Gastroesophageal sphincter (tissue), 4 donors: ENCODE results near the gene ZMYND12. TPM values are rescaled to one million over a fixed set of nuclear protein-coding genes. Genes with fewer than 3 reads are reported as not detected.
A peak's percentile ranks its signal among the peaks of the same experiment; 100 is the strongest.

ENCODE experiments used
- ATAC-seq: fragments of 150-250 bp; one replicate; pipeline ENCODE4 v1.9.1; 2016; ENCODE audit warnings: mild to moderate bottlenecking, moderate library complexity
- H3K27ac ChIP-seq, 4 donors: fragments of 200-600 bp; sonication (generic) in 3 of 4; 1 replicate in 3 of 4; 2 replicates in 1 of 4; pipeline ENCODE4 v1.5.1; 2016 to 2019
- H3K27me3 ChIP-seq: fragments of 200-600 bp; sonication (generic); one replicate; pipeline ENCODE4 v1.5.1; 2019
- H3K36me3 ChIP-seq, 2 donors: fragments of 200-600 bp; sonication (generic); one replicate each; pipeline ENCODE4 v1.5.1; 2019; ENCODE audit warnings: control low read depth in 1 of 2
- H3K4me1 ChIP-seq, 3 donors: fragments of 200-600 bp; sonication (generic); 1 replicate in 2 of 3; 2 replicates in 1 of 3; pipeline ENCODE4 v1.5.1; 2016 to 2019; ENCODE audit warnings: control low read depth in 2 of 3
- H3K4me3 ChIP-seq, 2 donors: fragments of 200-600 bp; sonication (generic); one replicate each; pipeline ENCODE4 v1.5.1; 2019; ENCODE audit warnings: mild to moderate bottlenecking in 1 of 2, moderate library complexity in 1 of 2
- H3K9me3 ChIP-seq, 3 donors: fragments of 200-600 bp; sonication (generic); one replicate each; pipeline ENCODE4 v1.5.1; 2017 to 2019; ENCODE audit warnings: control low read depth in 2 of 3
- EP300 ChIP-seq: sonication (generic); formaldehyde crosslinking; IDR thresholded peaks from one replicate; pipeline ENCODE4 v1.6.1; 2017; ENCODE audit warnings: antibody characterized with exemption, mild to moderate bottlenecking
- POLR2A ChIP-seq, 2 donors: fragments of 450-650 bp; IDR thresholded peaks; one replicate each; pipeline ENCODE4 v1.6.1; 2017; ENCODE audit warnings: antibody characterized with exemption in 2 of 2, mild to moderate bottlenecking in 2 of 2, moderate library complexity in 1 of 2
- POLR2AphosphoS5 ChIP-seq: sonication (generic); formaldehyde crosslinking; IDR thresholded peaks from one replicate; pipeline ENCODE4 v1.6.1; 2017; ENCODE audit warnings: antibody characterized with exemption
- WGBS, 2 donors: methylation state at CpG; one replicate each; pipeline ENCODE4 v1.1.5; 2018; ENCODE audit warnings: low coverage in 1 of 2; 5-methylcytosine and 5-hydroxymethylcytosine counted together
- total RNA-seq, 4 donors: library from RNA; depleted of rRNA; stranded (reverse); fragments of >200 nt; gene quantifications; one replicate each; pipeline ENCODE4 v1.1.0, GENCODE V29; 2016
- TF ChIP-seq, protein P1 (sequence below), 4 experiments: fragments of 200-600 bp in 2 of 4; fragments of 450-650 bp in 2 of 4; sonication (generic) in 1 of 4; IDR thresholded peaks; one replicate each; pipeline ENCODE4 v1.5.1; 2017 to 2019; ENCODE audit warnings: antibody characterized with exemption in 4 of 4, mild to moderate bottlenecking in 2 of 4, moderate library complexity in 2 of 4

Gene ZMYND12
- total RNA-seq, 4 donors from 2014 or later: 0.31 to 1.9 TPM; not detected in 2

DNA sequence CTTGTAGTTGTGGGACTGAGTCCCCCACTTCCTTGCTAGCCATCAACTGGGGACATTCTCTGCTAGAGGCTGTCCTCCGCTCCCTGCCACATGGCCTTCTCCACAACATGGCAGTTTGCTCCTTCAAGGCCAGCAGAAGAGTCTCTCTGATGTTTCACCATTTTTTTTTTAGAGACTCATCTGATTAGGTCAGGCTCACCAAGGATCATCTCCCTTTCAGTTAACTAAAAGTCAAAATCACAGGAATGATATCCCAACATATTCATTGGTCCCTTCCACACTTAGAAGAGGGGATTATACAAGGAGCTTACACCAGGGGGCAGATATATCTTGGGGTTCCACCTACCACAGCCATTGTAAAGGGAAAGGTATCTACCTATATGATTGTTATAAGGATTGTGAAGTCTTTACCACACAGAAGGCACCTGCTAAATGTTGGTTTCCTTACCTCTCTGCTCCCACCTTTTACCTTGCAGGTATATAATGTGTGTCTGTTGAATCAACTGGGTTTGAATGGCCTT, 51.9 kb downstream of the ZMYND12 start:
- ATAC-seq: no peak
- H3K27me3 ChIP-seq: no peaks in the 10 kb centered on the region
- TF ChIP-seq POLR2A (IDR thresholded peaks at IDR 0.05): no peak
- TF ChIP-seq, protein P1, sequence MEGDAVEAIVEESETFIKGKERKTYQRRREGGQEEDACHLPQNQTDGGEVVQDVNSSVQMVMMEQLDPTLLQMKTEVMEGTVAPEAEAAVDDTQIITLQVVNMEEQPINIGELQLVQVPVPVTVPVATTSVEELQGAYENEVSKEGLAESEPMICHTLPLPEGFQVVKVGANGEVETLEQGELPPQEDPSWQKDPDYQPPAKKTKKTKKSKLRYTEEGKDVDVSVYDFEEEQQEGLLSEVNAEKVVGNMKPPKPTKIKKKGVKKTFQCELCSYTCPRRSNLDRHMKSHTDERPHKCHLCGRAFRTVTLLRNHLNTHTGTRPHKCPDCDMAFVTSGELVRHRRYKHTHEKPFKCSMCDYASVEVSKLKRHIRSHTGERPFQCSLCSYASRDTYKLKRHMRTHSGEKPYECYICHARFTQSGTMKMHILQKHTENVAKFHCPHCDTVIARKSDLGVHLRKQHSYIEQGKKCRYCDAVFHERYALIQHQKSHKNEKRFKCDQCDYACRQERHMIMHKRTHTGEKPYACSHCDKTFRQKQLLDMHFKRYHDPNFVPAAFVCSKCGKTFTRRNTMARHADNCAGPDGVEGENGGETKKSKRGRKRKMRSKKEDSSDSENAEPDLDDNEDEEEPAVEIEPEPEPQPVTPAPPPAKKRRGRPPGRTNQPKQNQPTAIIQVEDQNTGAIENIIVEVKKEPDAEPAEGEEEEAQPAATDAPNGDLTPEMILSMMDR (IDR thresholded peaks at IDR 0.05): peak in 2 of 4 experiments; percentile 6 to 16
- H3K27ac ChIP-seq: no peak overlapping the region
- H3K9me3 ChIP-seq: no peaks in the 10 kb centered on the region
- WGBS, 2 donors: no CpG with 5 or more reads among the region's 1 CpG
- H3K36me3 ChIP-seq: peaks cover 0 to 27% of the 10 kb centered on the region in 2 donors
- no peak overlapping the region for H3K4me3 ChIP-seq
- H3K4me1 ChIP-seq: no peaks in the 10 kb centered on the region

DNA sequence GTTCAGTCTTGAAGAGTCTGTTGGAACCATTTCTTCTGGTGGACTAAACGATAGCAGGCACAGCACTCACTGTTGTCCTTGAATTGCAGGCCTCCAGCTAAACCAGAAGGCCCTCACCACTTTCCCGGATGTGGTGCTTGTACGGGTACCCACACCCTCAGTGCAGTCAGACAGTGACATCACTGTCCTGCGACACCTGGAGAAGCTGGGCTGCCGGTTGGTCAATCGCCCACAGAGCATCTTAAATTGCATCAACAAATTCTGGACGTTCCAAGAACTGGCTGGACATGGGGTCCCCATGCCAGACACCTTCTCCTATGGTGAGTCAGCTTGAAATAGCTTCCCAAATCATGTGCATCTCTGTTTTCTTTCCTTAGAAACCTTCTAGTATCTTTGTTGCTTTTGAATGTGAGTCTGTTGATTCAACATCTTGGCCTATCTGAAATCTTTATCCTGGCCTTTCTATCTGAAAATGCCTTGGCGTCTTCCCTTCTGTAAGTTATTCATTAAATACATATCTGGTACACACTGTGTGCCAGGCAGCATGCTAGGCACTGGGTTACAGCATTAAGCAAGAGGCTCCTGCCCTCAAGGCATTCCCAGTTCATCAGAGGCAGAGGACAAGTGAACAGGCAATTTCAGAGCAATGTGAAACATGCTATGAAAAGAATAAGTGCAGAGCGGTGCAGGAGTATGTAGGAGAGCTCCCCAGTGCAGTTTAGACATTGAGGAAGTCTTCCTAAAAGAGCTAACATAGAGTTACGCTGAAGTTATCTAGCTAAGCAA, 56.3 kb downstream of the ZMYND12 start:
- no peak overlapping the region for H3K27ac ChIP-seq
- TF ChIP-seq, protein P1 (IDR thresholded peaks at IDR 0.05): no peak
- no peak for TF ChIP-seq POLR2A (IDR thresholded peaks at IDR 0.05)
- TF ChIP-seq POLR2AphosphoS5: no peak
- TF ChIP-seq EP300: no peak
- WGBS, 2 donors: 87 to 93% methylated on average over 2 to 8 of the region's 10 CpGs
- no peak overlapping the region for H3K4me3 ChIP-seq
- H3K4me1 ChIP-seq: no peaks in the 10 kb centered on the region
- no peaks in the 10 kb centered on the region for H3K27me3 ChIP-seq
- H3K9me3 ChIP-seq: no peaks in the 10 kb centered on the region
- peaks cover 0 to 10% of the 10 kb centered on the region in 2 donors for H3K36me3 ChIP-seq
- ATAC-seq: no peak

DNA sequence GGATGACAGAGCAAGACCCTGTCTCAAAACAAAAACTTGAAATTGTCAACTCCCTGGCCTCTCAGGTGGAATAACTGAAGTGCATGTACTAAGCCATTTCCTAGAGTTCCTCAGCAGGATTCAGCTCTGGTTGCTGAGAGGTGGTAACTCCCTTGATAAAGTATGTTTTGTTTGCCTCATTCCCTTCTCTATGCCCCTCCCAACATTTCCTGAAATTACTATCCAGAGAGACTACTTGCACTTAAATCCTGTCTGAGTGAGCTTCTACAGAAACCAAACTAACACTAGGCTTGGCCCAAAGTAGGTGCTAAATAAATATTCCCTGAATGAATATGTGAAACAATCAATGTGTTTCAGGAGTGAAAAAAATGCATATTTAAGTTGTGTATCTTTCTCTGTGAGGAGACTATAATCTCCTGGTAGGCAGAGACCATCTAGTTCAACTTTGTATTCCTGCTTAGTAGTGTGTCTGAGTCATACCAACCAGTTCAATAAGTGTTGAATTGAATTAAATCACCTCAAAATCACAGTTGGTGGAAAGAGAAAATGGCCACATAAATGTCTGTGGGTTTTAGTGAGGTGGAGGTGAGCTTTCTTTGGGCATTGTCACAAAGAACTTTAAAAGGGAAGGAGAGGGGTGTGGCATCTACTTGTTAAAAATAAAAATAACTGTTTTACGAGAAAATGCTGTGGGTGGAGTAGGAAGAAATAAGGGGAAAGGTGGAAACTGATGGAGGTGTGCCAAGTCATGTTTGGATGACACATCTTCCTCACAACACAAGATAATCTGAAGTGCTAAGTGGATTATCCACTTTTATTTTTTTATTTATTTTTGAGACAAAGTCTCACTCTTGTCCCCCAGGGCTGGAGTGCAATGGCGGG, 62.6 kb downstream of the ZMYND12 start:
- H3K36me3 ChIP-seq: no peaks in the 10 kb centered on the region
- no peaks in the 10 kb centered on the region for H3K27me3 ChIP-seq
- no peaks in the 10 kb centered on the region for H3K4me1 ChIP-seq
- no peak overlapping the region for H3K4me3 ChIP-seq
- no peaks in the 10 kb centered on the region for H3K9me3 ChIP-seq
- WGBS, 2 donors: 60 to 68% methylated on average over 1 to 2 of the region's 2 CpGs
- H3K27ac ChIP-seq: no peak overlapping the region
- TF ChIP-seq EP300 (no peak), POLR2AphosphoS5 (no peak), POLR2A (IDR thresholded peaks at IDR 0.05) (no peak)
- TF ChIP-seq, protein P1 (IDR thresholded peaks at IDR 0.05): no peak
- ATAC-seq: no peak

DNA sequence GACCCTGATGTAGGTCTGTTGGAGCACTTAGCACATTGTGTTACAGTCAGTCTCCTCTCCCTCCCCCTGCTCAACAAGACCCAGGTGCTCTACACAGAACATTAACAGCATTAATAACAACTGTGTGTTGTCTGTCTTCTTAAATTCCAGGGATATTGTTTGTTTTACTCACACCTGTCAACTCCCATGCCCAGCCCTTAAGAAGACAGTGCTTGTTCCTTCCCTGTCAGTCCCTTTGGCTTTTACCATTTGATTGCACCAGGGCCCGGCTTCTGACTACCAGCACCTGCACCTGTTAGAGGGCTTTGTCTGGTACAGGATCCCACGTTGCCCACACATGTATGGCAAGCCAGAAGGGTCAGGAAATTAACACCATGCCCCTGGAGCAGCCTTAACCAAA, 63.6 kb downstream of the ZMYND12 start:
- H3K4me3 ChIP-seq: no peak overlapping the region
- no peaks in the 10 kb centered on the region for H3K4me1 ChIP-seq
- no peaks in the 10 kb centered on the region for H3K36me3 ChIP-seq
- 44% methylated on average over 1 of the region's 2 CpGs; no CpG with 5 or more reads in 1 of the 2 donors for WGBS, 2 donors
- no peaks in the 10 kb centered on the region for H3K27me3 ChIP-seq
- TF ChIP-seq POLR2A (IDR thresholded peaks at IDR 0.05): no peak
- TF ChIP-seq, protein P1 (IDR thresholded peaks at IDR 0.05): no peak
- no peak for TF ChIP-seq EP300
- TF ChIP-seq POLR2AphosphoS5: no peak
- ATAC-seq: no peak
- no peaks in the 10 kb centered on the region for H3K9me3 ChIP-seq
- H3K27ac ChIP-seq: no peak overlapping the region
